GM19452 (cell line): ENCODE data around the gene NME3.
"Not testable (repeated sequence)": the region's sequence is repeated elsewhere in the genome, so short reads cannot be mapped to it uniquely, and the experiment has no call there.

ENCODE experiments used
- ATAC-seq: cut with Tn5 transposase; IDR thresholded peaks from one replicate; pipeline ENCODE4 v1.9.1; 2021; ENCODE audit not compliant: unreplicated experiment

The NME3 gene

DNA sequence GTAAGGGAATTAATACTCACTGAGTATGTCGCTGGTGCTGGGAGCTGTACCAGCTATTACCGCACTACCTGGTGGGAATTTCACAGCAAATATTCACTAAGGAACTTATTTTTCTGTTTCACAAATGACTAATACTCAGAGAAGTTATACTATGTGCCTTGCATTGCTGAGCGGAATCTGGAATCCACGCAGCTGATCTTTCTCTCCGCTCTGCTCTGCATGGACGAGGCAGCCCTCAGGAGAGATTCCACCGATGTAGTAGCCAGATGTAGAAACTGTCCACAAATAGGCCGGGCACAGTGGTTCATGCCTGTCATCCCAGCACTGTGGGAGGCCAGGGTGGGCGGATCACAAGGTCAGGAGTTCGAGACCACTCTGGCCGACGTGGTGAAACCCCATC is 17.1 kb downstream of the NME3 start:
- no peak for ATAC-seq

DNA sequence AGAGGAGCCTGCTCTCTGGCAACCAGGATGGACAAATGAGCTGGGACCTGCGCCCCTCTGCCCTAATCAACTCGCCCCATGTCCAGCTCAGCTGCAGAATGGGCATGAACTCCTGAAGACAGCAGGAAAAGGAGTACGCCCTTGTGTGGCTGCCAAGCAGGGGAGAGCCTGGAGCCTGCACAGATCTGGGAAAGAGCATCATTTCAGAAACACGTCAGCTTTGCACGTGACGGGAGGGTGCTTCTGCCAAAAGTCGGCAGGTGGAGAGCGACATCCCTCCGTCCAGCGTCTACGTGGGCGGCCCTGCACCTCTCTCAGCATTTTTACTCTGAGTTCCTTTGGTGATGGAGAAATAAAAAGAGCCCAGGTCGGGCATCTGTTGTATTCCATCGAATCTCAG is 18.5 kb downstream of the NME3 start:
- ATAC-seq = no peak

DNA sequence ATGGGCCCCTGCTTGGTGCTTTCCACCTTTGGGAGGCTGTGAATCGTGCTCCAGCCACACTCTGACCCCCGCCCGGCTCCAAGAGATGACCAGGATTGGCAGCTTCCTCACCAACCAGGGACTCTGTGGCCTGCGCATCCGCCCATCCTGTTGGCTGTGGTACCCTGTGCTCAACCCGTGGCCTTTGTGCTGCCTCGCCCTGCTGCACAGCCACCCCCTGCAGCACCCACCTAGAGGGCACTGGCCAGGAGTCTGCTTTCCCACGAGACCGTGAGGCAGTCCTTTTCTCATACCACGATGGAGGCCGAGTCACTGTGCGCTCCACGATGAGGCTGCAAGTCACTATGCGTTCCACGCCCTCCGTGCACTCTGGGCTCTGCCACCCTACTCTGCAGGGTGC is 19.4 kb downstream of the NME3 start:
- ATAC-seq = no peak

DNA sequence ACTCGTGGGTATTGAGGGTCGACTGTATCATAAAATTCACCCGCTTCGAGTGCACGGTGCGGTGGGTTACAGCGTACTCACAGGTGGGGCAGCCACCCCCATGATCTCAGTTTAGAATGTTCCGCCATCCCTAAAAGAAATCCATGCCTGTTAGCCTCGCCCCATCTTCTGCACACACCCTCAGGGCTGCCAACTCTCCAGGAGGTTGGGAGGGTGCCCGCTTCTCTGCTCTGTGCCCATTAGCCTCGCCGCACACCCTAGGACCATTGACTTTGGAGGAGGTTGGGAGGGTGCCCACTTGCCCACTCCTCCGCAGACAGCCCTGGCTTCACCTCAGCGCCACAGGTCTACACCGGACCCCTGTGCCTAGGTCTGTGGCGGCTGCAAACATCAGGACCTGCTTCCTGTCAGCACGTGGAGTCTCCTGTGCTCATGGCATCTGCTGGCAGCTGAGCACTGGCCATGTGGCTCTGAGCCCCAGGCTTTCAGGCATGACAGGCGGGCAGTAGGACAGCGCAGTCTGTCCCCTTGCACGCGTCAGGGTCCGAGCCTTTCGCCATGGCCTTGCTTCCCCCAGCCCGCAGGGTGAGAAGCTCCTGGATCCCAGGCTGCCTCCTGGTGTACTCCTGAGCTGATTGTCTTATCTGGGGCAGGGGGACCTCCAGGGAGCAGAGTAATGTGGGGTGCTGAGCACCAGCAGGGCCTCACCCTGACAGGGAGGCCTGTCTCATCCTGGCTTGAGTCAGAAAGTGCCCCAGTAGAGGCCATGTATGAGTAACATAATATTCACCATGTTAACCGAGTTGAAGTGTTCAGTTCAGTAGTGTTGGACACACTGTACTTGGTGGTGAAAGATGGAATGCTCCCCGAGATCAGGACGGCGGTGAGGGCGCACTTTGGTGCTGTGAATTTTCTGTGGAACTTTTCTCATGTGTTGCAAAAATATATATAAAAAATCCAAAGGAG is 21.9 kb downstream of the NME3 start:
- no peak for ATAC-seq

DNA sequence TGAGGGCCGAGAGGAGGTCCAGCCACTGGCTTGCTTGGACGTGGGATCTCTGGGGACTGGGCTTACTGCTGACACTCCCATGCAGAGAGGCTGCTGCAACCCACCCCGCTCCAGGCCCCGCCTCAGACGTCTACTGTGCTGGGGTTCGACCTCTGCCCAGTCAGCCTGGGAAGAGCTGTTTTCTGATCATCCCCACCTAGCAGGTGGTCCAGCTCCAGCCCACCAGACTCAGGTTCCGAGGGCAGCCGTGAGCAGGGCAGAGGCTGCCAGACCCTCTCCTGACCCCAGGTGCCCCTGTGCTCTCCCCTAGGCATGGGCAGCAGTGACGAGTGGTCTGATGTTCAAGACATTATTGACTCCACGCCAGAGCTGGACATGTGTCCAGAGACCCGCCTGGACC is 23.4 kb downstream of the NME3 start:
- ATAC-seq = no peak

DNA sequence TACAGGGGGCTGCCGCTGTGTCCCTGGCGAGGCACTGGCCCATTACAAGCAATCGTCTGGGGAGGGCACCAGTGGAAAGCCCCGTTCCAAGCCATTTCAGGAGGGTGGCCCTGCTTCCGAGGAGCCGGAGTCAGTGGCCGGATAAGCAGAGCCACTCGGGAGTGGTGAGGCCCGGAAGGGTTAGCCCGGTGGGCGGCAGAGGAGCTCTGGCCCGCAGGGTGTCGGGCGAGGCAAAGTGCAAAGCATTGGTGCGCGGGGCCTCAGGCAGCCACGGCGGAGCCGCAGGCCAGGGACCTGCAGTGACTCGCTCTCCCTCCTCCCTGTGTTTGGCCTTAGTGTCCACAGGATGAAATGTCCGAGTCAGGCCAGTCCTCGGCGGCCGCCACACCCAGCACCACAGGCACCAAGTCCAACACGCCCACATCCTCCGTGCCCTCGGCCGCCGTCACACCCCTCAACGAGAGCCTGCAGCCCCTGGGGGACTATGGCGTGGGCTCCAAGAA is 24.6 kb downstream of the NME3 start:
- ATAC-seq = no peak

DNA sequence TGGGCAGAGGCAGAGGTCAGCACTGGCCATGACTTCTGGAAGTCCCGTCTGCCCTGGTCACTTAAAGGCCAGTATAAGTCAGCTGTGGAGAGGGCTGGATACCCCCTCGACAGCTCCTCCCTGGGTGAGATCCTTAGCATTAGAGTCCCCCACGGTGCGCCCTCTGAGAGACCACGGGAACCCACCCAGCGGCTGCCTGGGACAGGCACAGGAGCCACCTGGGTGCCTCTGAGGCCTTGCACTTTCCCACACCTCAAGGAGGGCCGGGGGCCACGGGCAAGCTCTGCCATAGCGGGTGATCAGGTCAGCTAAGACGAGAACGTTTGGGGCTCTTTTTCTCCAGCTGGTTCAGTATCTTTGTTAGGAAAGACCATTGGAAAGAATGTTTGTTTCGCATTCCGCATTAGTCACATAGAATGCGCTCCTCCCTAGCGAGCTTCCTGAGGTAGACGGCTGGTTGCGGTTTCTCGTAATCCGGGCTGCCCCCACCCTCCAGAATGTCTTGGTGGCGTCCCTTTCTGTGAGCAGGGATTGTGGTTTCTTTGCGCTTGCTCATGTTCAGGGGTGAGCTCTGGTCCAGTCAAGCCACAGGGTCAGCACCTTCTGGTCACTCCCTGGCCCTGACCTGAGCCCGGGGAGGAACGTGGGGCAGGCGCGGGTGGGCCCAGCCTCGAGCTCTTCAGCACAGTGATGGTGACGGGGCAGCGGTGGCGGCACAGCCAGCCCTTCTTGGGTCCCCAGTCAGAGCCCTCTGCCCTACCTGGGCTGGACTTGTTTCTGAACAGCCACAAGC is 25.2 kb downstream of the NME3 start:
- ATAC-seq = no peak

DNA sequence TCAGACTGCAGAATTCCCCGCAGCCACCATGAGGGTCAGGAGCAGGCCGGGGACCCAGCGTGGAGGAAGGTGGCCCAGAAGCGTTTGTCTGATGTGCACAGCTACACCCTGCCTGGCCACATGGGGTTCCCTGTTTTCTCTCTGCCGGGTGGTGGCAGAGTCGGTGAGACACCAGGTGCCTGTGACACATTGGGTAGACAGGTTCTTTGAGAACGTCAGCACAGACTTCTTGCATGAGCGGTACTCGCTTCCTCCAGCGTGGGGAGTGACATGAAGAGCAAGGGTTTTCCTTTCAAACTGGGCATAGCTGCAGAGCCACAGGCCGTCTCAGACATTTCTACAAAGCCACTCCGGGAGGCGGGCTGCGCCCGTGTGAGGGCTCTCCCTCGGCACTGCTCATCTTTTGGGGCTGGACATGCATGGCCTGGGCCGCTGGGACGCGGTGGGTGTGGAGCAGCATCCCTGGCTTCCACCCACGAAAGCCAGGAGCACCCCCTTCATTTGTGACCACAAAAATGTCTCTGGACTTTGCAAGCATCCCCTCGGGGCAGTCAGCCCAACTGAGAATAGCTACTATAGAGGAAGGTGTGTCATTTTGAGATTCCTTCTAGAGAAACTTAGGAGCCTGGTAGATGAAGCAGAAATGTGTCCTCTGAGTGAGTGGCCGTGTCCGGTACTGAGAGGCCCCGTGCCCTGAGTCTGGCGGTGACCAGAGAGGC is 26.0 kb downstream of the NME3 start:
- no peak for ATAC-seq

DNA sequence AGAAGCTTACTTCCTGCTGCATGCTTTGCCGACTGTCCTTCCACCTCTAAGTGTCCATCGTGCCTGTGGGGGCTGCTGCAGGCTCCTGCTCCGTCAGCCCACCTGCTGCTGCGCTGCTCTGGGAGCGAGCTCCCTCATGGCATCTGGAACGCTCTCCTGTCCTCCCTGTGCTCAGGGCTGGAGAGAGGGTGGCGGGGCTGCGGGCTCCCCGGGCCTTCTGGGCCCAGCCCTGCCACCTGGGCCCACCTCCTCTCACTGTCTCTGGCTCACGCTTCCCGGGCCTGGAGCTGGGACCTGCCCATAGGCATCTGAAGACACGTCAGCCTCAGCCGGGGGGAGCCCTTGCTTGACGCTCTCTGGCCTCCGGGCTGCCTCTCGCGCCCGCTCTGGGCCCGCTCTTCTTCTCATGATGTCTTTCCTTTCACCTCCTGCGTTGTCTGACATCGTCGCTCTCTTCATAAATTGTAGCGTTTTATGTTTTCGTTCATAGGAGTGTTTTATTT is 27.0 kb downstream of the NME3 start:
- no peak for ATAC-seq

DNA sequence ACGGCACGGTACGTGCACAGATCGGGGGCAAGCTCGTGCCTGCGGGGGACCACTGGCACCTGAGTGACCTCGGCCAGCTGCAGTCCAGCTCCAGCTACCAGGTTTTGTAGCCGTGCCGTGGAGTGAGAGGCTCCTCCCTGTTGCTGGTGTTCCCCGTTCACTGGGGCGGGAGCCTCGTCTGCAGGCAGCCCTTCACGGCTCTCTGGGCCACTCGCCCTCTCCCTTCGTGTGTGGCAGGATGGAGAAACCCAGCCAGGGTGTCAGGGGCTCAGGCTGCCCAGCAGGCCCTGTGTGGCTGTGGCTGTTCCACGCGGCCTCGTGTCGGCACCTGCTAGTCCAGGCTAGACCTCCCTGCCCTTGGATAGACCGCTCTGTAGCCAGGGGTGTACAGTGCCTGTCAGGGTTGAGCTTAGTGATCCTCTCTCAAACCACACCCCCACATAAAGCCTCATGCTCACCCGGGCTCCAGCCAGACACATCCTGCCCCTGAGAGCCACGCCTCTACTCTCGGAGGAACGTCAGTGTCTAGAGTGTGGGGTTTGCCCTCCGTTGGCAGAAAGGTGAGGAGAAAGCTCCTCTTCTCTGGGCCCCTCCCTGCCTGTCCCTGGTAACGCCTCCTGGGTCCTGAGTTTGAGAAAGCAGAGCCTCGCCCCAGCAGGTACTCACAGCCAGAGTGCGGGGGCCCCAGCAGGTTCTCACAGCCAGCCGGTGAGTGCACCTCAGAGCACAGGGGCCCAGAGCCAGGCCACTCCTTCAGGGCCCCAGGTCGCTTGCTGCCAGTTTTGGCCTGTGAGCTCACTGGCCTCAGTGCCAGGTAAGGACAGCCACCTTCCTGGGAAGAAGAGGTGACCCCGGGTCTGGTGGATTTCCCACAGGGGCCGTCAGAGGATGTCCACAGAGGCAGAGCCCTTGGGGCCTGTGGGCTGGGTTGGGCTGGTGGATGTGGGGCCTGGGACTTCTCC is 27.7 kb downstream of the NME3 start:
- ATAC-seq = no peak

DNA sequence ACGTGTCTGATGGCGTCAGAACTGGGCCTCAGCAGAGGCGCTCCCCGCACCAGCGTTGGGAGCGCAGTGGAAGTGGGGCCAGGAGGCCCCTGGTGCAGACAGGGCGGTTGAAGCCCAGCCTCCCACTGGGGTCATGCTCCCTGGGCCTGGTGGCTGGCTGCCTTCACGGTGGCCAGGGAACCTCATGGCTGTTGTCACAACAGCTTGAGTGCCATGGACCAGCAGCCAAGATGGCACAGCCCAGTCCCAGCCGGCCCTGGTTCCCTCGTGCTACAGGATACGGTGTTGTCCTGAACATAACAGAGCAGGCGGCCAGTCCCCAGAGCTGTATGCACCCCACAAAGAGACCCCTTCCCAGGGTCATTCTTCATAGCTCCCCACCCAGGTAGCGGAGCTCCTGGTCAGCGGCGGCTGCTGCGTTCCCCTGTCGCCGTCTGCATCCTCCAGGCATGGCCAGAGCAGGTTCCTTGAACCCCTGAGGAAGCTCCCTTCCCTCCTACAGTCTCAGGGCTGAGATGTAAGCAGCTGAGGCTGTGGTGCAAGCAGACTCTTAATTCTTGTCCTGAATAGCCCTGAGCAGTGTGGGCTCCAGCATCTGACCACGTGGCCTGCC is 29.7 kb downstream of the NME3 start:
- no peak for ATAC-seq

DNA sequence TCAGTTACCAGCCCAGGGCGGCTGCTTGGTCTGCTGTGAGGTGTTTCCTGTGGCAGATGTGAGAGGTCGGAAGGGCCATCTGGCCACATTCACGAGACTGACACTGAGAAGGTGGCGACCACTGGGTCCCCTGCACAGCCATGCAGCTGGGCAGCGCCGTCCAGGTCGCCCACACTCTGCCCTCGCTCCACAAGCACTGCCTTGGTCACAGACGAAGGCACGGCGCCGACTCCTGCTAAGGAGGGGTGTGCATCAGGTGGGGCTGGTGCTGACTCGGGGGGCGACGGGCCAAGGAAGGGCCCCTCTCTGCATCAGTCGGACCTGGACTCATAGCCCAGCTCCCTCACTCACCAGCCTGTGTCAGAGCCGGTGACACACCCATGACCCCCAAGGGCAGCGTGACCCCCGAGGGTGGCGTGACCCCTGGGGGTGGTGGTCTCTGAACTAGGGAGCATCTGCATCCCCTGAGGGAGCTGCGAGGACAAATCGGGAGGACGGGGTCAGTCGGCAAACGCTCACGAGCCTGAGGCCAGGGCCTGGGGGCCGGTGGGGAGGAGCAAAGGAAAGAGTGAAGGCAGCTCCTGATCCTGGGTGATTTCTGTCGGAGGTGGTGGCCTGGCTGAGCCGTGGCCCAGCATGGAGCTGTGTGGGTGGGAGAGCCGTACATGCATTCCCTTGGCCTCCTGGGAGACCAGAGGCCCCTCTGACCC is 30.4 kb downstream of the NME3 start:
- ATAC-seq = no peak

DNA sequence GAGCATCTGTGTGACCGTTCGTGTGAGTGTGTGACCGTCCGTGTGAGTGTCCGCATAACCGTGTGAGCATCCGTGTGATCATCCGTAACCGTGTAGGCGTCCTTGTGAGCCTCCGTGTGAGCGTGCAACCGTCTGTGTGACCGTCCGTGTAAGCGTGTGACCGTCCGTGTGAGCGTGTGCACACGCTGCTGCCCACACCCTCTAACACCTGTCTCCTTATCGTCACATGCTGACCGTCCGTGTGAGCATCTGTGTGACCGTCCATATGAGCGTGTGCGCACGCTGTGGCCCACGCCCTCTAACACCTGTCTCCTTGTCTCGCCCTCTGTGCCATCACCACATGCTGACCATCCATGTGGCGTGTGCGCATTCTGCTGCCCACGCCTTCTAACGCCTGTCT is 31.1 kb downstream of the NME3 start:
- ATAC-seq = no peak

DNA sequence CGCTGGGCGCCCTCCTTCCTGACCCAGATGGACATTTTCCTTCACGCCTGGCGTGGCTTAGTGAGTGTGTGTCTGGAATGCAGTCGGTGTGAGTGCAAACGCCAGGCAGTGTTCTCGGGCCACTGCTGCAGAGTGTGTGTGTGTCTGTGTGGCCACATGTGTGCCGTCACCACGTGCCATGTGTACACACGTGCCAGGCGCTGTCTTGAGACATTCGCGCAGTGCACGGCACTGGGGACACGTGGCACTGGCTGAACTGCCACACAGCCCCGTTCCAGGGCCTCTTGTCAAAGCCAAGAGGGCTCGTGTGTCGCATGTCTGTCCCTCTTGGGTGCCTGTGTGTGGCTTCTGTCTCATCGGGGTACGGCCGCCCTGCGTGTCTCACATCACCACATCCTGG is 36.5 kb downstream of the NME3 start:
- ATAC-seq = no peak

DNA sequence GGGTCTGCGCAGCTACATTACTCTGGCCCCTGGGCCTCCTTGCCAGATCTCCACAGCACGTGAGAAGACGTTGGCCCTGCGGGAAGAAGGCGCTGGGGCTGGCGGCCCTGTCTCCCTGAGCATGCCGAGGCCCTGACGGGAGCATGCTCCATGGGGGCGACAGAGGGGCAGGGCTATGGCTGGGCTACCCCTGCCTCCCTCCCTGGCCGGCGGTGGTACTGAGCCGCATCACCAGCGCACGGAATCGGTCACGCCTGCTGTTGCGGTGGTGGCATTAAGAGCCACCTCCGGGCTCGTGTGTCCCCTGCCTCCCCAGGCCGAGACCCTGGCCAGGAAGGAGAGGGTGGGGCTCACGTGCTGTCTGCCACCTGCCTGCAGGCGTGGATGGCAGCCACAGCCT is 37.2 kb downstream of the NME3 start:
- ATAC-seq = no peak

DNA sequence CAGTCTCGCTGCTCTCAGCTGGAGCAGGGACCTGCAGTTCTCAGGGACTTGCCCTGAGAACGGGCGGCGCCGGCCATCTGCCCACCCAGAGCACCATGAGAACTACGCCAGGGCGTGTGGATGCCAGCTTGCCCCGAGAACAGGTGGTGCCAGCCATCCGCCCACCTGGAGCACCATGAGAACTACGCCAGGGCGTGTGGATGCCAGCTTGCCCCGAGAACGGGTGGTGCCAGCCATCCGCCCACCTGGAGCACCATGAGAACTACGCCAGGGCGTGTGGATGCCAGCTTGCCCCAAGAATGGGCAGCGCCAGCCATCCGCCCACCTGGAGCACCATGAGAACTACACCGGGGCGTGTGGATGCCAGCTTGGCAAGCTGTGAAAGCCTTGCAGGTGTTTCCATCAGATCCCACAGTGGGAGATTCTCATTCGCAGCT is 38.8 kb downstream of the NME3 start:
- ATAC-seq = not testable (repeated sequence)

DNA sequence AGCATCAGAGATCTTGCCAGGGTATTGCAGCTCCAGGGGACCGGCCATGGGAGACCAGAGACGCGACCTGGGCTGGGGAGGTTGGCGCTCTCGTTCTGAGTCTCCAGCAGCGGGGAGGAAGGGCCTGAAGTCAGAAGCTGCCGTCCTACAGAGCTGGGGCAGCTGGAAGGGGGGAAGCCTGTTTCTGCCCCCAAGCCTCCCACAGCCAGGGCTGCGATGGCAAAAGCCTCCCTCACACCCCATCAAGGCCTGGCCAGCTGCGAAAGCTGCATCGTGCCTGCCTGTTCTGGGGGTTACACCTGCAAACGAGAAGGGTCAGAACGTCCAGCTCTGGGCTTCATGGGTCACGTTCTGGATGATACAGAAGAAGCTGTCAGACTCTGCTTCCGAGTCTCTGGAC is 39.3 kb downstream of the NME3 start:
- ATAC-seq = no peak

DNA sequence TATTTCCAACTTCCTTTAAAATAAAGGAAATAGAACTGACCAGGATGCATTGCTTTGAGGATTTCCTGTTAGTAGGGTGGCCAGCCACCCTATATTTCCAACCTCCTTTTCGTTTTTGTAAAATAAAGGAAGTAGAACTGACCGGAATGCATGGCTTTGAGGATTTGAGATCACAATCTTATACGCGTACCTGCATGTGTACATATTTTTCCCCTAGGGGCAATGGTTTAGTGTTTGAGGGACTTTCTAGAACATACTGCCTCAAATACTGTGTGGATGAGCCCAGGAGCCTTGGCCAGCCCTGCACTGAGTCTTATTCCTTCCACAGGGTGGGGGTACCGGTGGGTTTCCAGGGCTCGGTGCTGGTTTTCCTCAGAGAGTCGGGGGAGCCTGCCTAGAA is 39.7 kb downstream of the NME3 start:
- ATAC-seq = no peak

DNA sequence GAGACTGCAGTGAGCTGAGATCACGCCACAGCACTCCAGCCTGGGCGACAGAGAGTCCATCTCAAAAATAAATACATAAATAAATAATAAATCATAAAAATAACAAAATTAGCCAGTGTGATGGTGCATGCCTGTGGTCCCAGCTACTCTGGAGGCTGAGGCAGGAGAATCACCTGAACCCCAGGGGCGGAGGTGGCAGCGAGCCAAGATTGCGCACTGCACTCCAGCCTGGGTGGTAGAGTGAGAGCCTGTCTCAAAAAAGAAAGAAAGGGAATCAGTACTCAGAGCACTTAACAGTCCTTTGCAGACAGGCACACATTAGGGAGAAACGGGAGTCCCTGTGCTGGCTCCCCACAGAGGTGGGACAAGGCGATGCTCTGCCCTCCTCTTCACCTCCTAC is 40.3 kb downstream of the NME3 start:
- no peak for ATAC-seq
